GM19043 (cell line): ENCODE data around the gene GOLGA8Q.
"Not testable (repeated sequence)": the region's sequence is repeated elsewhere in the genome, so short reads cannot be mapped to it uniquely, and the experiment has no call there.

Source experiments
- ATAC-seq: cut with Tn5 transposase; IDR thresholded peaks from one replicate; pipeline ENCODE4 v1.9.1; 2021; ENCODE audit warnings: low read depth; ENCODE audit not compliant: unreplicated experiment

Gene GOLGA8Q, protein sequence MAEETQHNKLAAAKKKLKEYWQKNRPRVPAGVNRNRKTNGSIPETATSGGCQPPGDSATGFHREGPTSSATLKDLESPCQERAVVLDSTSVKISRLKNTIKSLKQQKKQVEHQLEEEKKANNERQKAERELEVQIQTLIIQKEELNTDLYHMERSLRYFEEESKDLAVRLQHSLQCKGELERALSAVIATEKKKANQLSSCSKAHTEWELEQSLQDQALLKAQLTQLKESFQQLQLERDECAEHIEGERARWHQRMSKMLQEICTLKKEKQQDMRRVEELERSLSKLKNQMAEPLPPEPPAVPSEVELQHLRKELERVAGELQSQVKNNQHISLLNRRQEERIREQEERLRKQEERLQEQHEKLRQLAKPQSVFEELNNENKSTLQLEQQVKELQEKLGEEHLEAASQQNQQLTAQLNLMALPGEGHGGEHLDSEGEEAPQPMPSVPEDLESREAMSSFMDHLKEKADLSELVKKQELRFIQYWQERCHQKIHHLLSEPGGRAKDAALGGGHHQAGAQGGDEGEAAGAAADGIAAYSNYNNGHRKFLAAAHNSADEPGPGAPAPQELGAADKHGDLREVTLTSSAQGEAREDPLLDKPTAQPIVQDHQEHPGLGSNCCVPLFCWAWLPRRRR

DNA sequence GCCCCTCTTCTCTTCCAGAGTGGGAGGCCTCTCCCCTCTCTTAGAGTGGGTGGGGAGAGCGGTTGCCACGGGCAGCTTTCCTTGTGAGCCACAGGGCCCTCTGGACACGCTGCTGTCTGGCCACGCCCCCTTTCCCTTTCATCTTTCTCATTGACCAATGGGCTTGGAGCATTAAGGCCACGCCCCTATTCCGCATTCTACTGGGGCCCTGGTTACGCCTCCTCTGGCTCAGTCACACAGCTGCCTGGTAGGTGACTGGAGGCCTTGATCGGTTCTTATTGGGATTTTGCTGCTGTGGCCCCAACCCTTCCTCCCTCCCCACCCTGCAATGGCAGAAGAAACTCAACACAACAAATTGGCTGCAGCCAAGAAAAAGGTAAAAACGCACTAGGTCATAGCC, at the start of gene GOLGA8Q:
Gene GOLGA8Q (plus strand): TSS at position 301 of the 400 bp plus-strand sequence. CDS start 28 bp downstream, at position 329.
- not testable (repeated sequence) for ATAC-seq

DNA sequence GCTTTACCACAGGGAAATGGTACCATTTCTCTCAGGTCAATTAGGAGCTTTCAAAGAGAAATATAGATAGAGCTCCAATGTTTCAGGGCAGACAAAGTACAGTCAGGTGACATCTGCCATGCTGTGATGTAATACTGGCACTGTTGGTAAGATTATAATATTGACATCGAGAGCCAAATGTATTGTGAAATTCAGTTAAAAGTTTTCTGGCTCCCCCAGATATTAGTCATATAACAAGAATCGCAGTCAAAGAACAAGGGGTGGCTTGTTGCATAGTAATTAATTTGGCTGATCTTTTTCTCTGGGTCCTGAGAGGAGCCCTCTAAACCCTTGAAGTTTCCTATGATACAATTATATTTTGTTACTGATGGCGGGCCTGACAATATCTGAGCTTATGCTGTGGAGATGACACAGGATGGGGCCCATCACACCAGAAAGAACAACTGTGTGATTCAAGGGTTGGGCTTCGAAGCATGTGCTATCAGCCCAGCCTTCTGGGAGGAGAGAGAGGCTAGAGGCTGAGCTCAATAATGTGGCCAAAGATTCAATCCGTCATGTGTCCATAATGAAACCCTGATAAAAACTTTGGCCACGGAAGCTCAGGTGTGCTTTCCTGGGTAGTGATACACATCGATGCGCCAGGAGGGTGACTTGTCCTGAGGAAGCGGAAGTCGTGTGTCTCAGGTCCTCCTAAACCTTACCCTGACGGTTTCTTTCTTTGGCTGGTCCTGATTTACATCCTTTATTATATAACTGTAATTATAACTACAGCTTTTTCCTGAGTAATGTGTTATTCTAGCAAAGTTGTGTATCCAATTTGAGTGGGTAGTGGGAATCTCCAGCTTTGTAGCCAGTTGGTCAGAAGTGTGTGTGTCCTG, 48.7 kb upstream of the GOLGA8Q start:
- not testable (repeated sequence) for ATAC-seq

DNA sequence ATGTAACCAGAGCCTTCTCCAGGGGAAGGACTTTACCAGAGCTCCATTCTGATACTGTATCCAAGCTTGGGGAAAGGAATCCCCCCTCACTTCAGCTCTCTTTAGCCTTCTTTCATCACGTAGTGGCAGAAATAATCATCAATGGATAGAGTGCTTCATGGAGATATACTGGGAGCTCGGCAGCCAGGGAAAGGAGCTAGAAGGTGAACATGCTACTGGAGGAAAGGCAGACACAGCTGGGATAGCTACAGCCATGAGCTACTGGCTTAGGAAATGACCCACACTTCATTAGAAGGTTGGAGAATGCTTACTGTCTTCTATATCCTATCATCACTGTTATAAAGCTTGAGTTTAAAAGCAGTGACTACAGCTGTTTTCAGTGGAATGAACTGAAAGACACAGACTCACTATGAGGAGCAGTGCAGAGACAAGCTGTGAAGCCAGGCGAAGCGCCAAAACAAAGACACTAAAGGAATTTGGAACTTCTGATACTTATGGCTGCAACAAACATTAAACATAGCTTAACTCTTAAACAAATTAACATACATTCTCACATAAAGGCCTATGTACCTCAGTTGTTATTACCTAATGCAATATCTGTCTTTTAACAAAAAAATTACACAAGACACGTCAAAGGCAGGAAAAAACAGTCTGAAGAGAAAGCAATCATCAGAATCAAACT, 47.5 kb upstream of the GOLGA8Q start:
- not testable (repeated sequence) for ATAC-seq

DNA sequence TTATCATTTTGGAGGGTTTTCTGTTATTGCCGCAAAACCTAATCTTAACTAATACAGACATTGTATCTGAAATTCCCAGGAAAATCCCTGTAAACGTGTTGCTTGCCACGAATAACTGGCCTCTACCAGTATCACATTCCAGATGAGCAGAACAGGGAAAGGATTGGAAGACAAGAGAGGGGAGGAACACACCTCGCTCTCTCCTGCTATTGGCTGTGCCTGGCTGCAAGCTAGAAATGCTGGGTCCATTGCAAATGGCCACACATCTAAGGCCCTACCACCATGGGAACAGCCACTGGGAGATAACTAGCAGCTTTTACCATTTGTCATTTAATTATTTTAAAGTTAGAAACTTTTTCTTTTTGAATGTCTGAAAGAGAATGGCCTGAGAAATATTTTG, 37.3 kb upstream of the GOLGA8Q start:
- ATAC-seq = not testable (repeated sequence)

DNA sequence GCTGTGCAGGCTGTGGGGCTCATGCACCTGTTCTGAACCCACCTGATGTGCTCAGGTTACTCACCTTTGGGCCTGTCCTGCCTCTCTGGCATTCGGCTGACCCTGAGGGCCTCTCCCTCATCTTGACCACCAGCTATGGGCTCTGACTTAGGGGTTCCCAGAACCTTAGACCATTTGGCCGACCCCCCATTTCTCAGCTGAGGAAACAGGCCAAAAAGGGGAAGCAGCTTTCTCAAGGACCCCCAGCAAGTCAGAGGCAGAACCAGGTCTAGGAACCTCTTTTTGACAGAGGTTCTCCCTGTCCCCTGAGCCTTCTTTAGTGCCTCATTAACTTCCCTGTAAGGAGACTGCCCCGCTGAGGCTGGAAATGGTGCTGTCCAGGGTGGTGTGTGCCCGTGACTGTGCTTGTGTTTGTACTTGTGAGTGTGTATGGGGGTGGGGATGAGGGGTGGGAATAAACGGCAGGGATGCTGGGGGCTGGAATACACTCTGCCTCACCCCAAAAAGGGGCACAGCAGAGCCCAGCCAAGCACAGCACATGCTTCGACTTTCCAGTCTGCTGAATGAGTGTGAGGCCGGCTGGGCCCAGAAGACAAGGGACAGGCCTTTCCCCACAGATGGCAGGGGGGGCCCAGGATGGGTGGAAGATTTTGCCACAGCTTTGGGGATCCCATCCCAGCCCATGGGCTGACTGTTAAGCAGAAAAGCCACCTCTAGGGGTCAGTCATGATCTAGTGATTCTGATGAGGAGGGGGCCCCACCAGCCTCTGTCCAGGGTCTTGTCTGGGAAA, 28.2 kb upstream of the GOLGA8Q start:
- not testable (repeated sequence) for ATAC-seq

DNA sequence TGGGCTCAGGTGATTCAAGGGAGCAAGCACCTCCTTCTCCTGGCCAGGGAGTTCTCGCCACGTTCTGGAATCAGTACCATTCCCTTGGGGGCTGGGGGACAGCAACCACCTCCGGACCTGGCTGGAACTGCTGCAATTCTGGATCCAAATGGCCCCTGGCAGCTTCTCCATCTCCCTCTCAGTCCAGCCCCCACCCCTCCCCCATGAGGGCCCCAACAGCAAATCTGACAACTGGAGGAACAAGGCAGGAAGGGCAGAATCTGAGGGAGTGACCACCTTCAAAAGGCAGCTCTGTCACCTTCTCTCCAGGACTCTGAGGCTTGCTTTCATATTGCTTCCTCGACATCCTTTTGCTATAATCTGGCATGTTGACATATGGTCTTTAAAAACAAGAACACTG, 25.9 kb upstream of the GOLGA8Q start:
- ATAC-seq = not testable (repeated sequence)

DNA sequence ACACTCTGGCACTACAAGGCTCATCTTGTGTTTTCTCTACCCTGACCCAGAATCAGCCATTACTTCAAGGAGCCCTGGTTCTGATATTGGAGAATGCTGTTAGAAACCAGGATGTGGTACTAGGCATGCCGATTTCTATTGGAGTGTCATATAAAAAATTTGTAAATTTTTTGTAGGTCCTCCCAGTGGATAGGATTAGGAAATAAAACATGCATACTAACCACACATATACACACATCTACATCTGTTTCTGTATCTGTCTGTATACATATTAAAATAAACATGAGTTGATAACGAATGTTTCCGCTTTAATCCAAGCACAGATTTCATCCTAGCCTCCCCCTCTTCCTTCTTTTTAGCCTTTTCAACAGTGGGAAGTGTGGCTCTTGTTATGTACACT, 22.8 kb upstream of the GOLGA8Q start:
- not testable (repeated sequence) for ATAC-seq

DNA sequence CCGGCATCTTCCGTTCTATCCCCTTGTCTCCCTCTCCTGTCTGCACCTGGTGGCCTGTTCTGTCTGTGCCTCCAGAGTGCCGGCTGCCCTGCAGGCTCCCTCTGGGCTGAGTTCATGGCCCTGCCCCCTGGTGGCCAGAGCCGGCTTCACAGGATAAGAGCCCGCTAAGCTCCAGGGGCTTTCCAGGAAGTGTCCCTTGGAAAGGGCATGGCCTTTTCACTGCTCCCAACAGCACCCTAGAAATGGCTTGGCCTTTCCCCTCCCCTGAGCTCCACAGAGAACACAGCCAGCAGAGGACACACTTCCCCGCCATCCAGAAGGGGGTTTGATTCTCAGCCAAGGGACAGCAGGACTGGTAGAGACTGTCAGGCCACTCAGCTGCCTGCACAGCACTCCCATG, 15.1 kb downstream of the GOLGA8Q start:
- not testable (repeated sequence) for ATAC-seq

DNA sequence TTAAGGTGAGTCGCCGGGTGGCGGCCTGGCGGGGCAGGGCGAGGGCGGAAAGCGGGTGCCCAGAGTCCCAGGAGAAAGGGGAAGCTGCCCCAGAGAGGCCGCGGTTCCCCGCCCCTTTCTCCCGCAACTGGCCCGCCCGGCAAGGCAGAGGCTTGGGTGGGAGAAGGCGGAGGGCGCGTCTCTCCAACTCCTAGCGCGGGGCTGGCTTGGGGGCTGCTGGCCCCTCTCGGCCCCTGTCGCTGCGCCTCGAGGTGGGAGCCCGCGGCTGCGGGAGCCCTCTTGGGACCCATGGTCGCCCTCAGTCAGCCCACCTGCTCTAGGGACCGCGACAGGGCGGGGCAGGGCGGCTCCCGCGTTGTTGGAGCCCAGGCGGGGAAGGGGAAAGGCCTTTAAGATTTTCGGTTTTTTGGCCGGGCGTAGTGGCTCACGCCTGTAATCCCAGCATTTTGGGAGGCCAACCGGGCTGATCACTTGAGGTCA, 21.2 kb downstream of the GOLGA8Q start:
- not testable (repeated sequence) for ATAC-seq

DNA sequence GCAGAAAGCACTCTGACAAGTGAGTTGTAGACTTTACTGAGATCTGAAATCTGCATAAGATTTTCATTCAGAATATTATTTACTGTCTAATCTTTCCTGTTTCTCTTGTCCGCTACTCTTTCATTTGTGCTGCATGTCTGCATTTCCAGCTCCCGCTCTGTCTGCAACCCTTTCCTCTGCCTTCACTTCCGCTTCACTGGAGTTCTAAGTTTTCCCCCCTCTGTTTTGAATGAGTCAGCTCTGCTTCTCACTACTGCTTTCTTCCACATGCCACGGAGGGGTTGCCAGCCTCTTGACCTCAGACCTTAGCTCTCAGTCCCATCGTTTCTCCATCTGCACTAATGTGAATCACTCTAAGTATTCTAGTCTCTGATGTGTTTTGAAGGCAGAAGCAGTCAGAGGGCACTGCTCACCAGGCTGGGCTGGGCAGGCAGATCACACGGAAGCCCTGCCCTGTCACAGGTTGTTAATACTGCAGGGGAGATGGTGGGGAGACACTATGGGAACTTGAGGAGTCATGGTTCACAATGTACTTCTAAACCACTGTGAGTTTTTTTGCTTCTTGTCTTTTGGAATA, 27.6 kb downstream of the GOLGA8Q start:
- ATAC-seq = not testable (repeated sequence)

DNA sequence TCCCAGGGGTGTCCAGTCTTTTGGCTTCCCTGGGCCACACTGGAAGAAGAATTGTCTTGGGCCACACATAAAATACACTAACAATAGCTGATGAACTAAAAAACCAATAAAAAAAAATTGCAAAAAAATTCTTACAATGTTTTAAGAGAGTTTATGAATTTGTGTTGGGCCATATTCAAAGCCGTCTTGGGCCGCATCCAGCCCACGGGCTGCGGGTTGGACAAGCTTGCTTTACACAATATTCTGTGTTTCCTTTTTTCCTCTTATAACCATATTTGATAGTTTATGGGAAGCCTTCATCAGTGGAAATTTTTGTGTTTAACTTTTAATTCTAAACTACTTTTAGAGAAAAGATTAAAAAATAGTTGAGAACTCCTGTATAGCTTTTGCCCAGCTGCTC, 28.9 kb downstream of the GOLGA8Q start:
- not testable (repeated sequence) for ATAC-seq

DNA sequence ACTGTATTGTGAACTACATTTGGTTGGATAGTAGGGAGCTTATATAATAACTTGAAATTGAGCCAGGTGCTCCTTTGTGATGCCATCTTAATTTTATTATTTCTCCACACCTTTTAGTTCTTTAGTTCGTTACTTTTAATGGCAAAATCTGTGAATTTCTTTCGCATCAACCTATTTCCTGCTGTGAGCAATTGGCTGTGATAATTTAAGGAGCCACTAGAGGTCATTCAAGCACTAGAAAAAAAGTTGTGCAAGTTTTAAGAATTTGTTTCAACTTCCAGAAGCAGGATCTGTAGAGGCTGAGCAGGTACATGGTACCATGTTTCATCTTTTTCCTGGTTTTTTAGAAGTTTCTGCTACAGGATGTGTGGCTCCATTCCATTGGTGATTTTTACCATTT, 47.1 kb downstream of the GOLGA8Q start:
- ATAC-seq = not testable (repeated sequence)

DNA sequence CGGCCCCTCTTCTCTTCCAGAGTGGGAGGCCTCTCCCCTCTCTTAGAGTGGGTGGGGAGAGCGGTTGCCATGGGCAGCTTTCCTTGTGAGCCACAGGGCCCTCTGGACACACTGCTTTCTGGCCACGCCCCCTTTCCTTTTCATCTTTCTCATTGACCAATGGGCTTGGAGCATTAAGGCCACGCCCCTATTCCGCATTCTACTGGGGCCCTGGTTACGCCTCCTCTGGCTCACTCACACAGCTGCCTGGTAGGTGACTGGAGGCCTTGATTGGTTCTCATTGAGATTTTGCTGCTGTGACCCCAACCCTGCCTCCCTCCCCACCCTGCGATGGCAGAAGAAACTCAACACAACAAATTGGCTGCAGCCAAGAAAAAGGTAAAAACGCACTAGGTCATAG, 51.9 kb downstream of the GOLGA8Q start, which contains the start of gene GOLGA8H:
Gene GOLGA8H (plus strand): TSS at position 233 of the 400 bp plus-strand sequence. CDS start 98 bp downstream, at position 331.
- ATAC-seq = not testable (repeated sequence)
